ENCODE results near the gene GADD45A.

- TF ChIP-seq CTCF (IDR thresholded peaks at IDR 0.05) (no peak), EZH2 (IDR thresholded peaks at IDR 0.05) (no peak), EZH2phosphoT487 (IDR thresholded peaks at IDR 0.05) (no peak)
These were observed 26.3 kb downstream of the GADD45A start for GRCh38 chr1:67711158-67711854.
